Measurements from ENCODE around the gene NTHL1.

DNA sequence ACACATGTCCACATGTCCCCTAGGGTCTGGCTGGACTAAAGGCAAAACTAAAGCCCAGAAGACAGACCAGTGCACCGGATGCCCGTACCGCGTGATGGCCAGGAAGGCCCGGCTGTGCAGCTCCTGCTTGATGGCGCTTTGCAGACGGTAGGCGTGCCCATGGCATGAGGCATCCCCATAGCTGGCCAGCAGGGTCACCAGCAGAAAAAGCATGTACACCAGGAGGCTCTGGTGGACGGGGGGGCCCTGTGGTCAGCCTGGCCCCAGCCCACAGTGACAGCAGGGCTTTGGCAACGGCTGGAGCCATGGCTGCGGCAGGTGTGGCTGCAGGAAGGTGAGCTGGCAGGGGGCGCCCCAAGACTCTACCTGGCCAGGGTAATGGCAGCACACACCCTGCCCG is 45.2 kb upstream of the NTHL1 start:
- TF ChIP-seq ZNF10 (tag by site-specific recombination; IDR thresholded peaks at IDR 0.05) (no peak), ZNF169 (tag by site-specific recombination; IDR thresholded peaks at IDR 0.05) (no peak), BCL11A (tag by site-specific recombination; IDR thresholded peaks at IDR 0.05; ENCODE audit: low read depth) (no peak), ZNF350 (tag by site-specific recombination; IDR thresholded peaks at IDR 0.05) (no peak), SP2 (tag by site-specific recombination; IDR thresholded peaks at IDR 0.05) (no peak), ZBTB20 (tag by site-specific recombination; IDR thresholded peaks at IDR 0.05) (no peak), ZNF610 (tag by site-specific recombination; IDR thresholded peaks at IDR 0.05; ENCODE audit: borderline replicate concordance) (no peak), ZNF274 (IDR thresholded peaks at IDR 0.05; ENCODE audit: low read length) (no peak), ZNF274 (tag by site-specific recombination; IDR thresholded peaks at IDR 0.05; ENCODE audit: borderline replicate concordance) (no peak)
- TF ChIP-seq, protein P1, sequence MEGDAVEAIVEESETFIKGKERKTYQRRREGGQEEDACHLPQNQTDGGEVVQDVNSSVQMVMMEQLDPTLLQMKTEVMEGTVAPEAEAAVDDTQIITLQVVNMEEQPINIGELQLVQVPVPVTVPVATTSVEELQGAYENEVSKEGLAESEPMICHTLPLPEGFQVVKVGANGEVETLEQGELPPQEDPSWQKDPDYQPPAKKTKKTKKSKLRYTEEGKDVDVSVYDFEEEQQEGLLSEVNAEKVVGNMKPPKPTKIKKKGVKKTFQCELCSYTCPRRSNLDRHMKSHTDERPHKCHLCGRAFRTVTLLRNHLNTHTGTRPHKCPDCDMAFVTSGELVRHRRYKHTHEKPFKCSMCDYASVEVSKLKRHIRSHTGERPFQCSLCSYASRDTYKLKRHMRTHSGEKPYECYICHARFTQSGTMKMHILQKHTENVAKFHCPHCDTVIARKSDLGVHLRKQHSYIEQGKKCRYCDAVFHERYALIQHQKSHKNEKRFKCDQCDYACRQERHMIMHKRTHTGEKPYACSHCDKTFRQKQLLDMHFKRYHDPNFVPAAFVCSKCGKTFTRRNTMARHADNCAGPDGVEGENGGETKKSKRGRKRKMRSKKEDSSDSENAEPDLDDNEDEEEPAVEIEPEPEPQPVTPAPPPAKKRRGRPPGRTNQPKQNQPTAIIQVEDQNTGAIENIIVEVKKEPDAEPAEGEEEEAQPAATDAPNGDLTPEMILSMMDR (tag by site-specific recombination; IDR thresholded peaks at IDR 0.05), result no peak
